ENCODE results near the gene ENGASE.

GRCh38 chr17:79111097-79111496, 36.5 kb downstream of the ENGASE start:
- TF ChIP-seq, protein P1, sequence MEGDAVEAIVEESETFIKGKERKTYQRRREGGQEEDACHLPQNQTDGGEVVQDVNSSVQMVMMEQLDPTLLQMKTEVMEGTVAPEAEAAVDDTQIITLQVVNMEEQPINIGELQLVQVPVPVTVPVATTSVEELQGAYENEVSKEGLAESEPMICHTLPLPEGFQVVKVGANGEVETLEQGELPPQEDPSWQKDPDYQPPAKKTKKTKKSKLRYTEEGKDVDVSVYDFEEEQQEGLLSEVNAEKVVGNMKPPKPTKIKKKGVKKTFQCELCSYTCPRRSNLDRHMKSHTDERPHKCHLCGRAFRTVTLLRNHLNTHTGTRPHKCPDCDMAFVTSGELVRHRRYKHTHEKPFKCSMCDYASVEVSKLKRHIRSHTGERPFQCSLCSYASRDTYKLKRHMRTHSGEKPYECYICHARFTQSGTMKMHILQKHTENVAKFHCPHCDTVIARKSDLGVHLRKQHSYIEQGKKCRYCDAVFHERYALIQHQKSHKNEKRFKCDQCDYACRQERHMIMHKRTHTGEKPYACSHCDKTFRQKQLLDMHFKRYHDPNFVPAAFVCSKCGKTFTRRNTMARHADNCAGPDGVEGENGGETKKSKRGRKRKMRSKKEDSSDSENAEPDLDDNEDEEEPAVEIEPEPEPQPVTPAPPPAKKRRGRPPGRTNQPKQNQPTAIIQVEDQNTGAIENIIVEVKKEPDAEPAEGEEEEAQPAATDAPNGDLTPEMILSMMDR (IDR thresholded peaks at IDR 0.05; ENCODE audit: control extremely low read depth in 1 of 3, insufficient read depth in 1 of 3, low read depth in 1 of 3, low read length in 3 of 3), result no peak
- TF ChIP-seq SIN3A (conservative IDR thresholded peaks at IDR 0.05 in 1 of 2, IDR thresholded peaks at IDR 0.05 in 1 of 2; ENCODE audit: low read depth in 1 of 2, low read length in 2 of 2), result no peak
